GM18951 (cell line): ENCODE data around the gene PGAP3.

Experiments
- POLR2A ChIP-seq: IDR thresholded peaks from 4 replicates; pipeline ENCODE4 v1.6.1; 2011; ENCODE audit warnings: mild to moderate bottlenecking; ENCODE audit not compliant: insufficient read length, insufficient read depth; ENCODE audit errors: extremely low read depth
- in situ Hi-C: fragments of 300-500 bp; cut with MboI; formaldehyde crosslinking; loops from one replicate; pipeline ENCODE4 v1.12.0; 2022; ENCODE audit warnings: low sequenced_read_pairs, mixed read lengths, inconsistent platforms; ENCODE audit not compliant: unreplicated experiment

Gene PGAP3

DNA sequence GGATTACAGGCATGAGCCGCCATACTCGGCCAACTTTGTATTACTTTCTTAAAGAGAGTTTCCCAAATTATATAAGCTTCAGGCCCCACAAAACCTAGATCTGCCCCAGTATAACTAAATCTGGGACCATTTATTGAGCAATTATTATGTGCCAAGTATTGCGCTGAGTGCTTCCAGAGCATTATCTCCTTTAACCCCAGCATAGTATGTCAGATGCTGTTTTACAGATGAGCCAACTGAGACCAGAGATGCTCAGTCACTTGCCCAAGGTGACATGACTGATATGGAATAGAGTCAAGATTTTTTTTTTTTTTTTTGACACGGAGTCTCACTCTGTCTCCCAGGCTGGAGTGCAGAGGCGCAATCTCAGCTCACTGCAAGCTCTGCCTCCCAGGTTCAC is 10.1 kb upstream of the PGAP3 start:
- no peak for TF ChIP-seq POLR2A
- in situ Hi-C loops: no loop called here

DNA sequence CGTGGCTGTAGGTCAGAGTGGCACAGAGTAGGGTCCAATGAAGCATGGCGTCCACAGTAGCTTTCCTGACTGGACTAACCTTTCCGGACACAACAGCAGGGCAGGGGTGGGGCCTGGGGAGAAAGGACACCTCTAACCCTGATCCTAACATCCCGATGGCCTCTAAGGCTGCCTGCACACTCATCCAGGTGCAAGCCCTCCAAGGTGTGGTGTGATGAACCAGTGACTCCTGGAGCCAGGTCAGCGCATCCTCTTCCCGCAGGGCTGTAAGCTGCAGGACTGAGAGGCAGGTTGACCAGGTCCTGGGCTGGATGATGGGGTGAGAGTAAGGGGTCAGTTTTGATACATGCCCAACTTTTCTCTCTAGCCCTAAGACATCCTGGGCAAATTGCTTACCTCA is 8.9 kb upstream of the PGAP3 start:
- TF ChIP-seq POLR2A: no peak
- in situ Hi-C loops: no loop called here

DNA sequence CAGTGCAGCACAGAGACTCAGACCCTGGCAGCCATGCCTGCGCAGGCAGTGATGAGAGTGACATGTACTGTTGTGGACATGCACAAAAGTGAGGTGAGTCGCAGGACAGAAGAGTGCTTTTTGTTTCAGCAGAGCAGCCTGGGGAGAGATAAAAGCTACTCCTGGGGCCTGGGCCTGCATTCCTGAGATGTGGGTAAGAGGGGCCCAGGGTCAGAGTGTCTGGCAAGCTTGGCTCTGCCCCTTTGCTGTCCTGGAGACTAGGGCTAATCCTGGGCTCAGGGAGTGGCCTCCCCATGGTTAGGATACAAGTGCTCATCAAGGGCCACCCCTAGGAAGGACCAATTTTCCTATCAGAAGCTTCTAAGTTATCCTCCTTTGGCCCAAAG is 7.2 kb upstream of the PGAP3 start:
- in situ Hi-C loops: no loop called here
- TF ChIP-seq POLR2A: no peak

DNA sequence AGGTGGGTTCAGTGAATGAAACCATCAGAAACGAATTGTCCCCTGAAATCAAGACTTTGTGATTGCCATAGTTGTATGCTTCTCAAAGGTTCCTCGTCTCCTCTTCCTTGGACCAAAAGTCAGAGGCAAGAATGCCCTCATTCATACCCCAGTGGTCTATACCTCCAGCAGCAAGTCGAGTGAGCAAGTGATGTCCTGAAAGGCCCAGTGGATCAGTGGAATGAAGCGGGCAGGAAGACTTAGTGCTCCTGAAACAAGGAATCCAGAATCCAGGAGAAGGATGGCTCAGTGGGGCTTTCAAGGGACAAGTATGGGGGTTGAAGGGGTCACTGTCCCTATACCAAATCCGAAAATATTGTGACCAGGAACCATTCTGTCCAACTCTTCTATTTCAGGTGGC is 6.7 kb upstream of the PGAP3 start:
- in situ Hi-C loops: no loop called here
- TF ChIP-seq POLR2A: no peak

DNA sequence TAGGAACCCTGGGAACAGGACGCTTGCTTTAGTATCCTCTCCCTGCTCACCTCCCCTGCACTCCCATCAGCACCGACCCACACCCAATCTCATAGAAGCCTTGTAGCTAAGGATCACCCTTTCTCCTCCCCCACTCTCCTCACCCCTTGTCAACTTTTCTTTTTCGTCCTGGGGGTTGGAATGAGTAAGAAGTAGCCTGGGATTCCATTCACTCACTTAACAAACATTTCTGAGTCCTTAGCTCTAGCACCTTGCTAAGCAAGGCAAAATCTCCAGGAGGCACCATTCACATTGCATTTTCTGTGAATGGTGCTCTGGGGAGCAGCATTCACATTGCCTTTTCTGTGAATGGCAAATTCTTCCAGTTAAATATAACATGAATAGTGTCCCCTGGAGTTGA is 1.1 kb upstream of the PGAP3 start:
- in situ Hi-C loops: no loop called here

DNA sequence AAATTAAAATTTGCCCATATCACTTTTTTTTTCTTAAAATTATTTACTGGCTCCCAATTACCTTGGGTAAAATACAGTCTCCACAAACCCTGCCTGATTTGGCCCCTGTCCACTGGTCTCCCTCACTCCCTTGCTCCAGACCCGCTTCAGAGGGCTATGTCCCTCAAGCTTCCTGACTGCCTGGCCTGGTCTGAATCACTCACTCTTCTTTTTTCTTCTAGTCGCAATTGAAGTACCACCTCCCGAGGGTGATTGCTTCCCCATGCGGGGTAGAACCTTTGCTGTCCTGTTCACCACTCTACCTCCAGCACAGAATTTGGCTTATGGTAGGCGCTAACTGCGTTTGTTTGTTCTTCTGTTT is 598 bp upstream of the PGAP3 start:
- in situ Hi-C loops: no loop called here
- no peak for TF ChIP-seq POLR2A

More for the DNA sequence above, 1.1 kb upstream of the PGAP3 start:
- TF ChIP-seq POLR2A: no peak

DNA sequence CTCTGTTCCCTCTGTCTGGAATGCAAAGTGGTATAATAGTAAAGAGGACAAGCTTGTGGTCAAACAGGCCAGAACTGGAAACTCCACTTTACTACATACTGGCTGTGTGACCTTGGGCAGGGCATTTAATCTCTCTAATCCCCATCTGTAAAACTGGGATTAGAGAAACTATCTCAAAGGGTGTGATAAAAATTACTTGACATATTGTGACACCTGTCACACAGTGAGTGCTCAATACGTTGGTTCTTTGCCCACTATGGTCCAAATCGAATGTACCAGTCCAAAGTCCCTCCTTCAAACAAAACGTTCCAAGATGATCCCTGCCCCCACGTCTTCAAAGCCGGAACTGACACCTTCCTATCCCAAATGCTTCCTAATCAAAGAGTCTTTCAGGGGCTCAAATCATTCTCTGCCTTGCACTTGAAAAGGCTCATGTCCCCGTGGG is 734 bp downstream of the PGAP3 start:
- no peak for TF ChIP-seq POLR2A
- in situ Hi-C loops: no loop called here

DNA sequence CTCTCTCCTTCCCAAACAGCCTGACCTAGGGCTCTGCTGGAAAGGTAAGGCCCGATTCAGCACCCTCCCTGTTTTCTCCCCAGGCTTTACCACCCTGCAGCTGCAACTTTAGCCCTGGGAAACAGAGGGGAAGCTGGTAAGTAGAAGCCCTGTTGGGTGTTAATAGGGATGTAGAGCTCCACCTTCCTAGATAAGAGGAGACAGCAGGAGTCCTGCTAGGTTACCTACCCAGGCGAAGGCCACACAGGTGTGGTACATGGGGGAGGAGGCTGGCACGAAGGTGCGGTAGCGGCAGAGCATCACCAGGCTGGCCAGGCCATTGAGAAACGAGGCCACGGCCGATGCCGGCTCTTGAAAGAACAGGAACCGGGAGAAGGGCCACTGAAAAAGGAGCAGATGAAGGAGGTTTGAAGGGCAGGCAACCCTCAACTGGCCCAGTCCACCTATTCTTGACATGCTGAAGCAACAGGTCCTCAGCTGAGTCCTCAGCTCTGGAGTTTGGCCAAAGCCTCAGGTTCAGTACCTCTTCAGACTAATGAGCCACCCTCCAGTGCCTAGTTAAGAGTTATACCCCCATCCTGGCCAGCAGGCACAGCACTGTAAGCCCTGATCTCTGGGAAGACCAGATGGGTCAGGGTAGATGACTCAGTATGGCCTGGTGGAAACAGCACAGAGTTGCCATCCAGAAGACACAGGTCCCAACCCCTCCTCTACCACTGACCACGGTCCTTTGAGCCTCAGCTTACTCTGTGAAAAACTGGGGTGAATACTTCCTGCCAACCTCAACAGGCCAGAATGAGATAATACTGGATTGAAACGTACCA is 3.3 kb downstream of the PGAP3 start:
- TF ChIP-seq POLR2A: no peak
- in situ Hi-C loops: no loop called here

DNA sequence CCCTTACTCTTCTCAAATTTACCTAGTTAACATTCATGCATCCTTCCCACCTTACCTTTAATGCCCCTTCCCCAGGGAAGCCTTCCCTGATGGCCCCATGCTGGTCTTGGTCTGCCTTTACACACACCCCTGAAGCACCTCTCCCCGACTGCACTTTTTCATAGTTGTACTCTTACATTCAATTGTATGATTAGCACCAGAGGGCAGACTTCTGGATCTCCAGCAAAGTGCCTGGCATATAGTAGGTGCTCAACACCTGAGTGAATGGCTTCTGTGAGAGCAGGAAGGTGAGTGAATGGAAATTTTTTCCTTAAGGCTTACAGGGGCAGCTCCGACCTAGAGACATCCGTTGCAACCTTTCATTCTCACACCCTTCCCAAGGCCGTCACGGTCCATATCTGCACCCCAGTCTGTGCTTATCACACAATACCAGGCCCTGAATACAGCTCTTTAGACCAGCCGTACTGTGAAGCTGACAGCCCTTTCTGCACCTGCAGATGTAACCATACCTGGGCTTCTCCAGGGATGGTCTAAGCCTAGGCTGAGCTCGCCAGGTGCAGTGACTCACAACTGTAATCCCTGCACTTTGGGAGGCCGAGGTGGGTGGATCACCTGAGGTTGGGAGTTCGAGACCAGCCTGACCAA is 4.4 kb downstream of the PGAP3 start:
- TF ChIP-seq POLR2A: no peak
- in situ Hi-C loops: no loop called here

DNA sequence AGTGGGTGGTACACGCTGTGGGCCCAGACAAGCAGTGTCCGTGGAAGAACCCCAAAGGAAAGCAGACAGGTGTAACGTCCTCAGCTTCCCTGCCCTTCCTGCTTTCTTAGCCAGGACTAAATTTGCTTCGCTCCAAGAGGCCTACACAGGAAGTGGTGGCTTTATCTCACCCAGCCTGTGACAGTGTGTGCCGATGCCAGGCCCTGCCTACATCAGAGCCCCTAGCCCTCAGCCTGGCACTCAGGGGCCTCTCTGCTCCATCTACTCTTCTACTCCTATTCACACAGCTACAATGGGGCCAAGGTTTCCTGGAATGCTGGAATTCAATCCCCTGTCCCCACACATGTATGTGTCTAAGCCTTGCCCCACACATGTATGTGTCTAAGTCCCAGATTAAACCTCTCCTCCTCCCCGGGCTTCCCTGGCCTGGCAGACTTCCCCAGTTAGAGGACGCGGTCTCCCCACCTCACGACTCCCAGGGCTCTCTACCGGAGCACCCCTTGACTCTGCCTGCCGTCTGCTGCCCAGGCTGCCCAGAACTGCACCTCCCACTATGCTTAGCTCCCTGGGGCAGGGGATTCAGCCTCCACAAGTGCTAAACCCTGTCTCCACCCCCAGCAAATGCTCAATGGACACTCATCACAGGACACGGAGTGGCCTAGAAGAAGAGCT is 8.2 kb downstream of the PGAP3 start:
- in situ Hi-C loops: no loop called here
- TF ChIP-seq POLR2A: no peak

DNA sequence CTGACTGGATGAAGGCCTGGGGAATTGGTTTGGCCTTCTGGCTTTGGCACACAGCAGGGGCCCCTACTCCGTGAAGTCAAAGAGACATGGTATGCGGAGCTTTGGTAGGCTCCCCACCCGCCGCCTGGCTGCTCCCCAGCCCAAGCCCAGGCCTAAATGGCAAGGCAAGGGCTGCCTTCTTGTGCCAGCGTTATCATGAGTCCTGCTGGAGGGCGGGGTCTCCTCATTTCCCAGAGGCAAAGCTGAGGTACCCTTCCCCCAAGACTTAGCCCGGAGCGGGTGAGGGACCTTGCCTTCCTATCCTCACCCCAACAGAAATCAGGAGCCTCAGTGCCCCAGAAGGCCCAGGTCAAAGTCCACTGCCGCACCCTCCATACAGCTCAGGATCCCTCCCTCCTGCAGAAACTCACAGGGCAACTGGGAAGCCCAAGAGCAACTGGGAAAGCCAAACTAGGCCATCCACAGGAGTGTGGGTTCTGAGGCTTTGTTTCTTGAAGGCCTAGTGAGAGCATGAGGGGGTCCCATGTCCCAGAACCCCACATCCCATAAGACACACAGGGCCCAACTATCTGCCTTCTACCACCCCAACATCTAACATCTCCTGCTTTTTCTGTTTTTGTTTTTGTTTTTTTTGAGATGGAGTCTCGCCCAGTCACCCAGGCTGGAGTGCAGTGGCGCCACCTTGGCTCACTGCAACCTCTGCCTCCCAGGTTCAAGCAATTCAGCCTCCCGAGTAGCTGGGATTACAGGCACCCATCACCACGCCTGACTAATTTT is 9.3 kb downstream of the PGAP3 start:
- no peak for TF ChIP-seq POLR2A
- in situ Hi-C loops: no loop called here

DNA sequence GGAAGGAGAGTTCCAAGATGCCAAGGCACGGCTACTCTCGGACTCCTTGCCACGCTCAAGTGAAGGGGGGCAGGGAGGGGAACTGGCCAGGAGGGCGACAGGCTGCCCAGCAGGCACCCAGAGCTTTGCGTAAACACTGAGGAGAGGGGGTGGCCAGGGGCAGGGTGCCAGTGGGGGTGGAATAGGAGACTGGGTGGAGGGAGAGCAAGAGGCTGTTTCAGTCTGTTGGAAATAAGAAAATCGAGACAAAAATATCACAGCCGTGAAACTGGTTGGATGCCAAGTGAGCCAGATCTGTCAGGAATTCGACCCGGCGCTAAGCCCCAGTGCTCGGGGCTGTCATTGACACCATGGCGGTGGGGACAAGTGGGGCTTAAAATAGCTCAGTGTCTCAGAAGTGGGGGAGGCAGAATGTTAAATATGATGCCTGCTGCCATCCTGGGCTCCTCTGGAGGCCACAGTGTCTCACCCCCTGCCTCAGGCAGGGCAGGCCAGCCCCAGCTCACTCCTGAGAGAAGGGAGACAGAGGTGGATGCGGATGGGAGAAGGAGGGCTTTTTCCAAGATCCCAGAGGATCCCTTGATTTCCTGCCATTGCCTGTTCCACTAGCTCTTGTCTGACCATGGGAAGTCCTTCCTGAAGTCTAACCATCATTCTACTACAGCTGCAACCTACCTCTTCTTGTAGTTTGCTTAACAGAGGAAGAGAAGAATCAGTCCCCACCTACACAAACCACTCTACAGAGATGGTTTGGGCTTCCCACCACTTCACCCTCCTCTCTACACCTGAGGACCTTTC is 10.1 kb downstream of the PGAP3 start:
- no peak for TF ChIP-seq POLR2A

More for the DNA sequence above, 10.1 kb downstream of the PGAP3 start:
- in situ Hi-C loops: no loop called here
